Measurements from ENCODE around the gene CAMK1D. TPM values are rescaled to one million over a fixed set of nuclear protein-coding genes. Genes with fewer than 3 reads are reported as not detected.

Gene CAMK1D
- total and polyA plus RNA-seq, 2 experiments from 2014 or later, result 4.6 to 7.2 TPM

DNA sequence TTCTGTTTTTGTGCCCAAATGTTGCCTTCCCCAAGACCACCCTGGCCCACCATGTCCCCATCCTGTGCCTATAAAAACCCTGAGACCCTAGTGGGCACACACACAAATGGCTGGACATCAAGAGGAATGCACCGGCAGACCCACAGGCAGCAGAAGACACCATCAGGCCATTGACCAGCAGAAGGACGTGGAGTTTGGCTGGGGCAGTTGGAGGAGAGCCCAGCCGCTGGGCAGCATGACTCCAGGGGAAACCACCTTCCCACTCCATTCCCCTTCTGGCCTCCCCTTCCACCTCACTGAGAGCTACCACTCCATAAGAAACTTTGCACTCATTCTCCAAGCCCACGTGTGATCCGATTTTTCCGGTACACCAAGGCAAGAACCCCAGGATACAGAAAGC is 309.2 kb downstream of the CAMK1D start (continued):
- TF ChIP-seq ZNF331 (CRISPR knock-in tag; IDR thresholded peaks at IDR 0.05; ENCODE audit: low read depth) (no peak), EZH2 (IDR thresholded peaks at IDR 0.05; ENCODE audit: low read depth, unreplicated experiment) (no peak), ETS1 (IDR thresholded peaks at IDR 0.05) (no peak), JUNB (IDR thresholded peaks at IDR 0.05; ENCODE audit: unreplicated experiment) (no peak), EZH2phosphoT487 (IDR thresholded peaks at IDR 0.05; ENCODE audit: unreplicated experiment) (no peak), ZNF114 (CRISPR knock-in tag; IDR thresholded peaks at IDR 0.05) (no peak), STAT1 (IDR thresholded peaks at IDR 0.05; ENCODE audit: unreplicated experiment) (no peak)
- TF ChIP-seq, protein P1, sequence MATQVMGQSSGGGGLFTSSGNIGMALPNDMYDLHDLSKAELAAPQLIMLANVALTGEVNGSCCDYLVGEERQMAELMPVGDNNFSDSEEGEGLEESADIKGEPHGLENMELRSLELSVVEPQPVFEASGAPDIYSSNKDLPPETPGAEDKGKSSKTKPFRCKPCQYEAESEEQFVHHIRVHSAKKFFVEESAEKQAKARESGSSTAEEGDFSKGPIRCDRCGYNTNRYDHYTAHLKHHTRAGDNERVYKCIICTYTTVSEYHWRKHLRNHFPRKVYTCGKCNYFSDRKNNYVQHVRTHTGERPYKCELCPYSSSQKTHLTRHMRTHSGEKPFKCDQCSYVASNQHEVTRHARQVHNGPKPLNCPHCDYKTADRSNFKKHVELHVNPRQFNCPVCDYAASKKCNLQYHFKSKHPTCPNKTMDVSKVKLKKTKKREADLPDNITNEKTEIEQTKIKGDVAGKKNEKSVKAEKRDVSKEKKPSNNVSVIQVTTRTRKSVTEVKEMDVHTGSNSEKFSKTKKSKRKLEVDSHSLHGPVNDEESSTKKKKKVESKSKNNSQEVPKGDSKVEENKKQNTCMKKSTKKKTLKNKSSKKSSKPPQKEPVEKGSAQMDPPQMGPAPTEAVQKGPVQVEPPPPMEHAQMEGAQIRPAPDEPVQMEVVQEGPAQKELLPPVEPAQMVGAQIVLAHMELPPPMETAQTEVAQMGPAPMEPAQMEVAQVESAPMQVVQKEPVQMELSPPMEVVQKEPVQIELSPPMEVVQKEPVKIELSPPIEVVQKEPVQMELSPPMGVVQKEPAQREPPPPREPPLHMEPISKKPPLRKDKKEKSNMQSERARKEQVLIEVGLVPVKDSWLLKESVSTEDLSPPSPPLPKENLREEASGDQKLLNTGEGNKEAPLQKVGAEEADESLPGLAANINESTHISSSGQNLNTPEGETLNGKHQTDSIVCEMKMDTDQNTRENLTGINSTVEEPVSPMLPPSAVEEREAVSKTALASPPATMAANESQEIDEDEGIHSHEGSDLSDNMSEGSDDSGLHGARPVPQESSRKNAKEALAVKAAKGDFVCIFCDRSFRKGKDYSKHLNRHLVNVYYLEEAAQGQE (IDR thresholded peaks at IDR 0.05; ENCODE audit: unreplicated experiment), result no peak

GRCh38 chr10:12659706-12660105 is 310.4 kb downstream of the CAMK1D start:
- Histone ChIP-seq H3K9me2 (ENCODE audit: insufficient read depth) (no peaks in the 10 kb centered on the region), H4K20me1 (replicated peaks; ENCODE audit: insufficient read depth) (no peaks in the 10 kb centered on the region), H3K36me3 (ENCODE audit: insufficient read depth) (no peaks in the 10 kb centered on the region), H3K4me2 (no peak overlapping the region), H3K4me3 (no peak overlapping the region), H3K27me3 (ENCODE audit: insufficient read depth) (no peaks in the 10 kb centered on the region), H3K4me1 (ENCODE audit: insufficient read depth) (no peaks in the 10 kb centered on the region), H3K79me2 (replicated peaks; ENCODE audit: insufficient read depth) (no peaks in the 10 kb centered on the region), H3F3A (replicated peaks; ENCODE audit: low read depth) (no peaks in the 10 kb centered on the region), H2AFZ (no peak overlapping the region), H3K27ac (ENCODE audit: low read depth) (no peak overlapping the region)
- H3K4me1 Mint-ChIP-seq, result no peaks in the 10 kb centered on the region
- no peak overlapping the region for H3K27ac Mint-ChIP-seq
- ATAC-seq, result no peak
- no peaks in the 10 kb centered on the region for H3K27me3 Mint-ChIP-seq (ENCODE audit: insufficient read depth, low read depth, poor library complexity)
- DNase-seq (ENCODE audit: low spot score), result no peak
- H3K9me3 Mint-ChIP-seq, result peaks cover 2% of the 10 kb centered on the region; the same call in 1 of the 3 replicates
- no peaks in the 10 kb centered on the region; the same call in 2 of the 3 replicates for H3K36me3 Mint-ChIP-seq (ENCODE audit: low read depth)
- no peak overlapping the region for H3K4me3 Mint-ChIP-seq
- TF ChIP-seq ZNF114 (CRISPR knock-in tag; IDR thresholded peaks at IDR 0.05) (no peak), EZH2 (IDR thresholded peaks at IDR 0.05; ENCODE audit: low read depth, unreplicated experiment) (no peak), STAT1 (IDR thresholded peaks at IDR 0.05; ENCODE audit: unreplicated experiment) (no peak), CREB1 (CRISPR knock-in tag; IDR thresholded peaks at IDR 0.05; ENCODE audit: low read depth) (no peak), EZH2phosphoT487 (IDR thresholded peaks at IDR 0.05; ENCODE audit: unreplicated experiment) (no peak), CTCF (conservative IDR thresholded peaks at IDR 0.05; ENCODE audit: low read depth in 2 of 2) (no peak), NANOG (IDR thresholded peaks at IDR 0.05; ENCODE audit: borderline replicate concordance) (no peak)
- TF ChIP-seq, protein P2, sequence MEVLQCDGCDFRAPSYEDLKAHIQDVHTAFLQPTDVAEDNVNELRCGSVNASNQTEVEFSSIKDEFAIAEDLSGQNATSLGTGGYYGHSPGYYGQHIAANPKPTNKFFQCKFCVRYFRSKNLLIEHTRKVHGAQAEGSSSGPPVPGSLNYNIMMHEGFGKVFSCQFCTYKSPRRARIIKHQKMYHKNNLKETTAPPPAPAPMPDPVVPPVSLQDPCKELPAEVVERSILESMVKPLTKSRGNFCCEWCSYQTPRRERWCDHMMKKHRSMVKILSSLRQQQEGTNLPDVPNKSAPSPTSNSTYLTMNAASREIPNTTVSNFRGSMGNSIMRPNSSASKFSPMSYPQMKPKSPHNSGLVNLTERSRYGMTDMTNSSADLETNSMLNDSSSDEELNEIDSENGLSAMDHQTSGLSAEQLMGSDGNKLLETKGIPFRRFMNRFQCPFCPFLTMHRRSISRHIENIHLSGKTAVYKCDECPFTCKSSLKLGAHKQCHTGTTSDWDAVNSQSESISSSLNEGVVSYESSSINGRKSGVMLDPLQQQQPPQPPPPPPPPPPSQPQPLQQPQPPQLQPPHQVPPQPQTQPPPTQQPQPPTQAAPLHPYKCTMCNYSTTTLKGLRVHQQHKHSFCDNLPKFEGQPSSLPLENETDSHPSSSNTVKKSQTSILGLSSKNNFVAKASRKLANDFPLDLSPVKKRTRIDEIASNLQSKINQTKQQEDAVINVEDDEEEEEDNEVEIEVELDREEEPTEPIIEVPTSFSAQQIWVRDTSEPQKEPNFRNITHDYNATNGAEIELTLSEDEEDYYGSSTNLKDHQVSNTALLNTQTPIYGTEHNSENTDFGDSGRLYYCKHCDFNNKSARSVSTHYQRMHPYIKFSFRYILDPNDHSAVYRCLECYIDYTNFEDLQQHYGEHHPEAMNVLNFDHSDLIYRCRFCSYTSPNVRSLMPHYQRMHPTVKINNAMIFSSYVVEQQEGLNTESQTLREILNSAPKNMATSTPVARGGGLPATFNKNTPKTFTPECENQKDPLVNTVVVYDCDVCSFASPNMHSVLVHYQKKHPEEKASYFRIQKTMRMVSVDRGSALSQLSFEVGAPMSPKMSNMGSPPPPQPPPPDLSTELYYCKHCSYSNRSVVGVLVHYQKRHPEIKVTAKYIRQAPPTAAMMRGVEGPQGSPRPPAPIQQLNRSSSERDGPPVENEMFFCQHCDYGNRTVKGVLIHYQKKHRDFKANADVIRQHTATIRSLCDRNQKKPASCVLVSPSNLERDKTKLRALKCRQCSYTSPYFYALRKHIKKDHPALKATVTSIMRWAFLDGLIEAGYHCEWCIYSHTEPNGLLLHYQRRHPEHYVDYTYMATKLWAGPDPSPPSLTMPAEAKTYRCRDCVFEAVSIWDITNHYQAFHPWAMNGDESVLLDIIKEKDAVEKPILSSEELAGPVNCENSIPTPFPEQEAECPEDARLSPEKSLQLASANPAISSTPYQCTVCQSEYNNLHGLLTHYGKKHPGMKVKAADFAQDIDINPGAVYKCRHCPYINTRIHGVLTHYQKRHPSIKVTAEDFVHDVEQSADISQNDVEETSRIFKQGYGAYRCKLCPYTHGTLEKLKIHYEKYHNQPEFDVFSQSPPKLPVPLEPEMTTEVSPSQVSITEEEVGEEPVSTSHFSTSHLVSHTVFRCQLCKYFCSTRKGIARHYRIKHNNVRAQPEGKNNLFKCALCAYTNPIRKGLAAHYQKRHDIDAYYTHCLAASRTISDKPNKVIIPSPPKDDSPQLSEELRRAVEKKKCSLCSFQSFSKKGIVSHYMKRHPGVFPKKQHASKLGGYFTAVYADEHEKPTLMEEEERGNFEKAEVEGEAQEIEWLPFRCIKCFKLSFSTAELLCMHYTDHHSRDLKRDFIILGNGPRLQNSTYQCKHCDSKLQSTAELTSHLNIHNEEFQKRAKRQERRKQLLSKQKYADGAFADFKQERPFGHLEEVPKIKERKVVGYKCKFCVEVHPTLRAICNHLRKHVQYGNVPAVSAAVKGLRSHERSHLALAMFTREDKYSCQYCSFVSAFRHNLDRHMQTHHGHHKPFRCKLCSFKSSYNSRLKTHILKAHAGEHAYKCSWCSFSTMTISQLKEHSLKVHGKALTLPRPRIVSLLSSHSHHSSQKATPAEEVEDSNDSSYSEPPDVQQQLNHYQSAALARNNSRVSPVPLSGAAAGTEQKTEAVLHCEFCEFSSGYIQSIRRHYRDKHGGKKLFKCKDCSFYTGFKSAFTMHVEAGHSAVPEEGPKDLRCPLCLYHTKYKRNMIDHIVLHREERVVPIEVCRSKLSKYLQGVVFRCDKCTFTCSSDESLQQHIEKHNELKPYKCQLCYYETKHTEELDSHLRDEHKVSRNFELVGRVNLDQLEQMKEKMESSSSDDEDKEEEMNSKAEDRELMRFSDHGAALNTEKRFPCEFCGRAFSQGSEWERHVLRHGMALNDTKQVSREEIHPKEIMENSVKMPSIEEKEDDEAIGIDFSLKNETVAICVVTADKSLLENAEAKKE (CRISPR knock-in tag; IDR thresholded peaks at IDR 0.05), result no peak
